Loucy (cell line): Measurements from ENCODE around the gene USP34.

Experiments
- H2AFZ ChIP-seq: fragments of 200-600 bp; sonication (generic); 2 replicates; pipeline ENCODE4 v1.6.0; 2016; ENCODE audit warnings: antibody characterized with exemption, mild to moderate bottlenecking, low read length, moderate library complexity
- H3F3A ChIP-seq: fragments of 200-600 bp; 2 replicates; pipeline ENCODE4 v1.6.0; 2016; ENCODE audit warnings: antibody characterized with exemption, low read depth, mild to moderate bottlenecking
- H3K27me3 ChIP-seq: fragments of 200-600 bp; sonication (generic); 2 replicates; pipeline ENCODE4 v1.6.1; 2014; ENCODE audit warnings: low read length, mild to moderate bottlenecking; ENCODE audit not compliant: insufficient read depth, poor library complexity, severe bottlenecking
- H3K36me3 ChIP-seq: fragments of 200-600 bp; sonication (generic); 2 replicates; pipeline ENCODE4 v1.6.1; 2016; ENCODE audit warnings: low read length; ENCODE audit not compliant: insufficient read depth
- H3K4me1 ChIP-seq: fragments of 200-600 bp; sonication (generic); 2 replicates; pipeline ENCODE4 v1.5.1; 2014; ENCODE audit warnings: low read length, mild to moderate bottlenecking; ENCODE audit not compliant: insufficient read depth, poor library complexity, severe bottlenecking
- H3K4me2 ChIP-seq: fragments of 200-600 bp; sonication (generic); 2 replicates; pipeline ENCODE4 v1.6.0; 2014; ENCODE audit warnings: antibody characterized with exemption, low read length, low read depth, mild to moderate bottlenecking; ENCODE audit not compliant: poor library complexity, severe bottlenecking
- H3K4me3 ChIP-seq: fragments of 200-600 bp; sonication (generic); 2 replicates; pipeline ENCODE4 v1.5.1; 2014; ENCODE audit warnings: low read length, mild to moderate bottlenecking, mixed read lengths; ENCODE audit not compliant: poor library complexity, severe bottlenecking
- H3K79me2 ChIP-seq: fragments of 200-600 bp; sonication (generic); 2 replicates; pipeline ENCODE4 v1.6.1; 2014; ENCODE audit warnings: low read length; ENCODE audit not compliant: insufficient read depth
- H3K9ac ChIP-seq: fragments of 200-600 bp; sonication (generic); 2 replicates; pipeline ENCODE4 v1.6.0; 2014; ENCODE audit warnings: mild to moderate bottlenecking, low read depth, low read length, moderate library complexity; ENCODE audit not compliant: poor library complexity, severe bottlenecking
- H3K9me2 ChIP-seq: fragments of 200-600 bp; sonication (generic); replicated peaks from 2 replicates; pipeline ENCODE4 v1.6.1; 2016; ENCODE audit warnings: low read depth, low read length, mixed read lengths
- H3K9me3 ChIP-seq: fragments of 200-600 bp; sonication (generic); 2 replicates; pipeline ENCODE4 v1.6.1; 2014; ENCODE audit warnings: mild to moderate bottlenecking, antibody characterized with exemption, low read length, low read depth; ENCODE audit not compliant: insufficient read depth
- H4K20me1 ChIP-seq: fragments of 200-600 bp; sonication (generic); 2 replicates; pipeline ENCODE4 v1.6.0; 2014; ENCODE audit warnings: antibody characterized with exemption, low read length, mild to moderate bottlenecking; ENCODE audit not compliant: insufficient read depth, poor library complexity, severe bottlenecking
- CTCF ChIP-seq: fragments of 200-600 bp; sonication (generic); conservative IDR thresholded peaks from 2 replicates; pipeline ENCODE4 v1.5.1; 2014; ENCODE audit warnings: mild to moderate bottlenecking, antibody characterized with exemption, low read length
- EZH2phosphoT487 ChIP-seq: fragments of 200-600 bp; IDR thresholded peaks from 2 replicates; pipeline ENCODE4 v1.6.1; 2018; ENCODE audit warnings: antibody characterized with exemption, mild to moderate bottlenecking, moderate library complexity, borderline replicate concordance

USP34 gene

GRCh38 chr2:61454383-61454782 is 16.5 kb downstream of the USP34 start:
- TF ChIP-seq CTCF (no peak), EZH2phosphoT487 (no peak)
- Histone ChIP-seq H3K4me3 (no peak overlapping the region), H3K27me3 (no peaks in the 10 kb centered on the region), H3K36me3 (0 out of 2 replicates have a peak, but pooled peaks cover under 1% of the 10 kb centered on the region), H3K9me3 (no peaks in the 10 kb centered on the region), H4K20me1 (peaks cover 48% of the 10 kb centered on the region), H3K79me2 (peaks cover 97% of the 10 kb centered on the region), H3K9ac (no peak overlapping the region), H3K4me1 (no peaks in the 10 kb centered on the region), H3K9me2 (no peaks in the 10 kb centered on the region), H3K4me2 (no peak overlapping the region), H2AFZ (no peak overlapping the region), H3F3A (no peaks in the 10 kb centered on the region)

- 0 out of 2 replicates have a peak, but pooled peaks cover 4% of the 10 kb centered on the region for H3K36me3 ChIP-seq
- H3F3A ChIP-seq = no peaks in the 10 kb centered on the region
- no peaks in the 10 kb centered on the region for H3K9me2 ChIP-seq
- H3K9ac ChIP-seq = no peak overlapping the region
- peaks cover 97% of the 10 kb centered on the region for H3K79me2 ChIP-seq
- H4K20me1 ChIP-seq = peaks cover 50% of the 10 kb centered on the region
- no peaks in the 10 kb centered on the region for H3K4me1 ChIP-seq
- no peak overlapping the region for H3K4me3 ChIP-seq
- H3K27me3 ChIP-seq = no peaks in the 10 kb centered on the region
- no peaks in the 10 kb centered on the region for H3K9me3 ChIP-seq
- TF ChIP-seq CTCF (no peak), EZH2phosphoT487 (no peak)
- no peak overlapping the region for H2AFZ ChIP-seq
- H3K4me2 ChIP-seq = no peak overlapping the region
These were observed 18.5 kb downstream of the USP34 start for GRCh38 chr2:61452392-61452791.

GRCh38 chr2:61451178-61451577 is 19.7 kb downstream of the USP34 start:
- Histone ChIP-seq H4K20me1 (peaks cover 49% of the 10 kb centered on the region), H3K4me1 (no peaks in the 10 kb centered on the region), H3K79me2 (peaks cover 97% of the 10 kb centered on the region), H3K4me2 (no peak overlapping the region), H3K36me3 (0 out of 2 replicates have a peak, but pooled peaks cover 4% of the 10 kb centered on the region), H3K9me2 (no peaks in the 10 kb centered on the region), H3K9me3 (no peaks in the 10 kb centered on the region), H3K27me3 (no peaks in the 10 kb centered on the region), H3K9ac (no peak overlapping the region), H3F3A (no peaks in the 10 kb centered on the region), H2AFZ (no peak overlapping the region), H3K4me3 (no peak overlapping the region)
- TF ChIP-seq CTCF = no peak
- TF ChIP-seq EZH2phosphoT487 = no peak
